Body of pancreas (tissue), 4 donors: ENCODE measurements around the gene FTCD. TPM values are rescaled to one million over a fixed set of nuclear protein-coding genes. Genes with fewer than 3 reads are reported as not detected.

Source experiments
- ATAC-seq: fragments of 150-250 bp; one replicate; pipeline ENCODE4 v1.9.1; 2016
- DNase-seq, 4 donors: peaks; one replicate each; pipeline ENCODE4 v3.0.0-alpha.2; 2019
- H3K27ac ChIP-seq, 4 donors: fragments of 200-600 bp; sonication (generic); 1 replicate in 3 of 4; 2 replicates in 1 of 4; pipeline versions ENCODE4 v1.5.1 to v1.6.1; 2016 to 2019; ENCODE audit warnings: mild to moderate bottlenecking in 1 of 4, mixed read lengths in 1 of 4, moderate library complexity in 1 of 4
- H3K27me3 ChIP-seq, 2 donors: fragments of 200-600 bp; sonication (generic); one replicate each; pipeline ENCODE4 v1.6.0; 2016; ENCODE audit warnings: mild to moderate bottlenecking in 1 of 2
- H3K36me3 ChIP-seq, 2 donors: fragments of 200-600 bp; sonication (generic); replicated peaks in 1 of 2; 2 replicates each; pipeline ENCODE4 v1.5.1; 2016; ENCODE audit warnings: low read depth in 2 of 2; ENCODE audit not compliant: insufficient read depth in 1 of 2
- H3K4me1 ChIP-seq: fragments of 200-600 bp; sonication (generic); one replicate; pipeline ENCODE4 v1.6.0; 2016
- H3K4me3 ChIP-seq, 2 donors: fragments of 200-600 bp; sonication (generic); 1 replicate in 1 of 2; 2 replicates in 1 of 2; pipeline ENCODE4 v1.5.1; 2016 to 2019
- H3K9me3 ChIP-seq, 3 donors: fragments of 200-600 bp; sonication (generic); 1 replicate in 2 of 3; 2 replicates in 1 of 3; pipeline ENCODE4 v1.5.1; 2016
- CTCF ChIP-seq, 7 experiments: fragments of 450-650 bp in 4 of 7; fragments of 200-600 bp in 3 of 7; sonication (generic) in 3 of 7; IDR thresholded peaks; one replicate each; pipeline ENCODE4 v1.5.1; 2016 to 2019; ENCODE audit warnings: antibody characterized with exemption in 7 of 7
- POLR2A ChIP-seq, 3 donors: fragments of 450-650 bp; IDR thresholded peaks; one replicate each; pipeline ENCODE4 v1.6.1; 2016; ENCODE audit warnings: antibody characterized with exemption in 3 of 3, mild to moderate bottlenecking in 2 of 3
- WGBS, 2 donors: methylation state at CpG; one replicate each; pipeline ENCODE4 v1.1.5; 2017; 5-methylcytosine and 5-hydroxymethylcytosine counted together
- intact Hi-C: fragments of 100-400 bp; cut with DNase I; formaldehyde crosslinking; loops from one replicate; pipeline ENCODE4 v1.15.1; 2023
- total RNA-seq, 2 donors: library from RNA; depleted of rRNA; stranded (reverse); fragments of >200 nt; gene quantifications; one replicate each; pipeline ENCODE4 v1.1.0, GENCODE V29; 2016

FTCD gene
- total RNA-seq, 2 donors from 2014 or later, result 0.33 TPM; not detected in 1

GRCh38 chr21:46136739-46137349 lies 18.5 kb downstream of the FTCD start:
- Histone ChIP-seq H3K4me1 (no peaks in the 10 kb centered on the region), H3K4me3 (no peak overlapping the region), H3K9me3 (no peaks in the 10 kb centered on the region), H3K36me3 (no peaks in the 10 kb centered on the region), H3K27ac (no peak overlapping the region), H3K27me3 (no peaks in the 10 kb centered on the region)
- intact Hi-C loops, result no loop called here
- 47 to 64% methylated on average over 10 to 20 of the region's 22 CpGs for WGBS, 2 donors
- ATAC-seq (no peak), DNase-seq (no peak)
- TF ChIP-seq POLR2A (IDR thresholded peaks at IDR 0.05), result no peak
- no peak for TF ChIP-seq CTCF (IDR thresholded peaks at IDR 0.05)

GRCh38 chr21:46135782-46136395 lies 19.5 kb downstream of the FTCD start:
- Histone ChIP-seq H3K9me3 (no peaks in the 10 kb centered on the region), H3K4me1 (no peaks in the 10 kb centered on the region), H3K36me3 (no peaks in the 10 kb centered on the region), H3K4me3 (no peak overlapping the region), H3K27ac (no peak overlapping the region), H3K27me3 (no peaks in the 10 kb centered on the region)
- ATAC-seq (no peak), DNase-seq (no peak)
- WGBS, 2 donors, result 24 to 51% methylated on average over 4 to 5 of the region's 7 CpGs
- intact Hi-C loops, result no loop called here
- no peak for TF ChIP-seq CTCF (IDR thresholded peaks at IDR 0.05)
- TF ChIP-seq POLR2A (IDR thresholded peaks at IDR 0.05), result no peak

GRCh38 chr21:46131838-46132651 lies 23.3 kb downstream of the FTCD start:
- H3K27ac ChIP-seq, result no peak overlapping the region
- 85 to 86% methylated on average over 15 to 80 of the region's 85 CpGs for WGBS, 2 donors
- H3K4me3 ChIP-seq, result no peak overlapping the region
- no peak for DNase-seq
- TF ChIP-seq CTCF (IDR thresholded peaks at IDR 0.05) (no peak), POLR2A (IDR thresholded peaks at IDR 0.05) (no peak)
- H3K27me3 ChIP-seq, result no peaks in the 10 kb centered on the region
- H3K9me3 ChIP-seq, result no peaks in the 10 kb centered on the region
- ATAC-seq, result no peak
- intact Hi-C loops, result no loop called here
- no peaks in the 10 kb centered on the region for H3K36me3 ChIP-seq
- no peaks in the 10 kb centered on the region for H3K4me1 ChIP-seq

GRCh38 chr21:46131588-46131837 lies 23.9 kb downstream of the FTCD start:
- ATAC-seq (no peak), DNase-seq (no peak)
- H3K27ac ChIP-seq, result no peak overlapping the region
- WGBS, 2 donors, result no CpG with 5 or more reads among the region's 4 CpGs
- H3K4me1 ChIP-seq, result no peaks in the 10 kb centered on the region
- intact Hi-C loops, result no loop called here
- H3K27me3 ChIP-seq, result no peaks in the 10 kb centered on the region
- no peaks in the 10 kb centered on the region for H3K36me3 ChIP-seq
- H3K9me3 ChIP-seq, result no peaks in the 10 kb centered on the region
- TF ChIP-seq POLR2A (IDR thresholded peaks at IDR 0.05), result no peak
- no peak for TF ChIP-seq CTCF (IDR thresholded peaks at IDR 0.05)
- H3K4me3 ChIP-seq, result no peak overlapping the region
